Urinary bladder (tissue), 4 donors: Measurements from ENCODE around the gene LITAF. TPM values are rescaled to one million over a fixed set of nuclear protein-coding genes. Genes with fewer than 3 reads are reported as not detected.
A peak's percentile ranks its signal among the peaks of the same experiment; 100 is the strongest.
"Not testable (repeated sequence)": the region's sequence is repeated elsewhere in the genome, so short reads cannot be mapped to it uniquely, and the experiment has no call there.

Source experiments
- DNase-seq: peaks from one replicate; pipeline ENCODE4 v3.0.0-alpha.2; 2015; ENCODE audit errors: extremely low spot score
- H3K27ac ChIP-seq: one replicate; pipeline ENCODE4 v1.5.1; 2013; ENCODE audit warnings: low read depth, mild to moderate bottlenecking, moderate library complexity
- H3K36me3 ChIP-seq: one replicate; pipeline ENCODE4 v1.6.1; 2013; ENCODE audit warnings: mild to moderate bottlenecking, moderate library complexity; ENCODE audit not compliant: insufficient read depth
- H3K4me1 ChIP-seq: one replicate; pipeline ENCODE4 v1.6.1; 2013; ENCODE audit warnings: mild to moderate bottlenecking, moderate library complexity; ENCODE audit not compliant: insufficient read depth
- H3K4me3 ChIP-seq: one replicate; pipeline ENCODE4 v1.5.1; 2013; ENCODE audit warnings: low read depth, low read length
- WGBS: extraction: QIAGEN DNeasy Blood & Tissue Kit; methylation state at CpG from one replicate; pipeline ENCODE4 v1.1.7; 2013; 5-methylcytosine and 5-hydroxymethylcytosine counted together
- polyA plus RNA-seq: library from polyadenylated mRNA; stranded (reverse); fragments of 200-250 nt; gene quantifications from one replicate; pipeline ENCODE4 v1.2.3, GENCODE V29; 2013
- total RNA-seq: library from RNA; depleted of rRNA; stranded (reverse); fragments of >200 nt; gene quantifications from one replicate; pipeline ENCODE4 v1.2.3, GENCODE V29; 2014
- donor health status: healthy with polysubstance abuse.
- donor health status: healthy.

LITAF gene
- total and polyA plus RNA-seq, 2 donors = 69.7 to 120 TPM

DNA sequence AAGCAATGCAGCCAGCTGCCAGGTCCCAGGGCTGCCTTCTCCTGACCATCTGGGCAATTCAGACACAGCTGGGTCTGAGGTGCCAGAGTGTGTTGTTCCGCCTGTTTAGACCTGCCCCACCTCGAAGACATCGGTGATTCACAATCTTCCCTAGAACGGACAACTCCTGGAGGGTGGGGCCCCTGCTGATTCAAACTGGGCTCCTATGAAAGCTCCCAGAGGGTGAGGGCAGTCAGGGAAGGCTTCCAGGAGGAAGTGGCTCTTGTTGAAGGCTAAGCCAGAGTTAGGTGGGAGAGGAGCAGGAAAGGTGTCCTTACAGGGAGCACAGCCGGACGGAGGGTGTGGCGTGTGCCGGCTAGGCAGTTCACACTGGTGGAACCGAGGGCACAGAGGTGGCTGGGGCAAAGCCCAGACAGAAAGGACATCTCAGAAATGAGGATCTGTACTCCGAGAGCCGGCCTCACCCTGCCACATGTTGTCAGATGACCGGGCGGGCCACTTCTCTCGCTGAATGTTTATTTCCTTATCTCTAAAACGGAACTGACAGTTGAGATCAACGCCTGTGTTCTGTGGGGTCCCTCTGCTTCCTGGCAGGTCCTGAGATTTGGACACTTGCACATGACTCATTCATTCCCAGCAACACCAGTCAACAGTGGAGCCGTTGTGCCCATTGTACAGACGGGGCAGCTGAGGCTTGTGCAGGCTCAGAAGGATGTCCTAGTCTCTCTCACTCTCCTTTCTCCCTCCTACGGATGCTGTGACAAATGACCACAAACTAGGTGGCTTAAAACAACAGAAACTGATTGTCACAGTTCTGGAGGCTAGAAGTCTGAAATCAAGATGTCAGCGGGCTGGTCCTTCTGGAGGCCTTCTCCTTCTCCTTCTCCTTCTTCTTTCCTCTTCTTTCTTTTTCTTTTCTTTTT is 26.9 kb upstream of the LITAF start:
- Histone ChIP-seq H3K27ac (no peak overlapping the region), H3K36me3 (no peaks in the 10 kb centered on the region), H3K4me3 (no peak overlapping the region), H3K4me1 (no peaks in the 10 kb centered on the region)
- 55% methylated on average over 20 of the region's 20 CpGs for WGBS
- no peak for DNase-seq

- Histone ChIP-seq H3K27ac (peak overlapping the region; percentile 45), H3K36me3 (no peaks in the 10 kb centered on the region), H3K4me3 (no peak overlapping the region), H3K4me1 (no peaks in the 10 kb centered on the region)
- WGBS = 72% methylated on average over 5 of the region's 5 CpGs
- no peak for DNase-seq
These were observed 25.9 kb upstream of the LITAF start for GRCh38 chr16:11612665-11613025.

- Histone ChIP-seq H3K27ac (peak overlapping the region; percentile 45), H3K4me3 (no peak overlapping the region), H3K36me3 (no peaks in the 10 kb centered on the region), H3K4me1 (no peaks in the 10 kb centered on the region)
- no peak for DNase-seq
- WGBS = 80% methylated on average over 23 of the region's 23 CpGs
These were observed 25.3 kb upstream of the LITAF start for GRCh38 chr16:11611871-11612664.

GRCh38 chr16:11610580-11610979 is 23.9 kb upstream of the LITAF start:
- no peaks in the 10 kb centered on the region for H3K4me1 ChIP-seq
- DNase-seq = no peak
- 73% methylated on average over 6 of the region's 6 CpGs for WGBS
- H3K36me3 ChIP-seq = no peaks in the 10 kb centered on the region
- H3K27ac ChIP-seq = no peak overlapping the region
- H3K4me3 ChIP-seq = no peak overlapping the region

- Histone ChIP-seq H3K27ac (no peak overlapping the region), H3K4me3 (no peak overlapping the region), H3K36me3 (no peaks in the 10 kb centered on the region), H3K4me1 (no peaks in the 10 kb centered on the region)
- no peak for DNase-seq
- 39% methylated on average over 9 of the region's 9 CpGs for WGBS
These were observed 23.4 kb upstream of the LITAF start for GRCh38 chr16:11610121-11610505.

GRCh38 chr16:11609474-11610120 is 22.9 kb upstream of the LITAF start:
- 78% methylated on average over 14 of the region's 14 CpGs for WGBS
- H3K4me1 ChIP-seq = no peaks in the 10 kb centered on the region
- DNase-seq = no peak
- no peak overlapping the region for H3K27ac ChIP-seq
- H3K36me3 ChIP-seq = no peaks in the 10 kb centered on the region
- H3K4me3 ChIP-seq = no peak overlapping the region

- no peak for DNase-seq
- Histone ChIP-seq H3K36me3 (no peaks in the 10 kb centered on the region), H3K27ac (no peak overlapping the region), H3K4me3 (no peak overlapping the region), H3K4me1 (no peaks in the 10 kb centered on the region)
- WGBS = 95% methylated on average over 5 of the region's 5 CpGs
These were observed 19.2 kb upstream of the LITAF start for GRCh38 chr16:11605891-11606290.

DNA sequence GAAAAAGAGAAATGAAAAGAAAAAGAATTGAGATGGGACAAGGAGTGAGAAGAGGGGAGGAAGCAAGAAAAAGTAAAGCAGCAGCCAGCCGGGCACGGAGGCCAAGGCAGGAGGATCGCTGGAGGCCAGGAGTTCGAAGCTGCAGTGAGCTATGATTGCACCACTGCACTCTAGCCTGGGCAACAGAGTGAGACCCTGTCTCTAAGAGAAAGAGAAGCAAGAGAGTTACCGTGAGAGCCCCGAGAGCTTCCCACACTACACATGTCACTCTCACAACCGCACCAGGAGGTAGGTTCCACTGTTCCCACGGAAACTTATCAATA is 18.8 kb upstream of the LITAF start:
- 92% methylated on average over 8 of the region's 8 CpGs for WGBS
- no peaks in the 10 kb centered on the region for H3K36me3 ChIP-seq
- no peaks in the 10 kb centered on the region for H3K4me1 ChIP-seq
- no peak overlapping the region for H3K4me3 ChIP-seq
- DNase-seq = no peak
- no peak overlapping the region for H3K27ac ChIP-seq

- whole genome bisulfite sequencing = 60% methylated on average over 21 of the region's 21 CpGs
- Histone ChIP-seq H3K4me1 (no peaks in the 10 kb centered on the region), H3K4me3 (no peak overlapping the region), H3K36me3 (no peaks in the 10 kb centered on the region), H3K27ac (peak overlapping the region; percentile 53)
- no peak for DNase-seq
These were observed 18.3 kb upstream of the LITAF start for GRCh38 chr16:11604783-11605563.

GRCh38 chr16:11604296-11604695 is 17.6 kb upstream of the LITAF start:
- H3K27ac ChIP-seq, H3K36me3 ChIP-seq, DNase-seq, H3K4me3 ChIP-seq, H3K4me1 ChIP-seq: not testable (repeated sequence)
- whole genome bisulfite sequencing = 90% methylated on average over 4 of the region's 4 CpGs

DNA sequence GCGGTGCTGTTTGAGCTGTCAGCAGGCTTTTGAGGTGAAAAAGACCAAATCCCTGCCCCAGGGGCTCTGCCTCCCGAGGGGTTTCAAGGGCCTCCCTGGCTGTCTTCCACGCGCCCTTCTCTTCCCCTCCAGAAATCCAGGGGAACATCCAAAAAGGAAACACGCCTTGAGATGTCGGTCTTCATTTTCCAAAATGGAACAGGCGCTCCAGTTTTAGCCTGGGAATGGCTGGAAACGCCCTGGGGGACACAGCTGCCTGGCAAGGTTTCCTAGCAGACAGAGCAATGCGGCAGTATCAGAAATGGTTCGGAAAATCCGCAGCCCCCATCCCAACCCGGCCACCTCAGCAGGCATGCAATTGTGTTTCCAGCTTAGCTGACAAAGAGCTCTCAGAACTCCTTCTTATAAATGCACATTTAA is 16.6 kb upstream of the LITAF start:
- Histone ChIP-seq H3K4me3 (no peak overlapping the region), H3K36me3 (no peaks in the 10 kb centered on the region), H3K4me1 (no peaks in the 10 kb centered on the region), H3K27ac (no peak overlapping the region)
- DNase-seq = no peak
- WGBS = 24% methylated on average over 12 of the region's 12 CpGs

GRCh38 chr16:11602321-11602720 is 15.6 kb upstream of the LITAF start:
- Histone ChIP-seq H3K4me3 (no peak overlapping the region), H3K36me3 (no peaks in the 10 kb centered on the region), H3K4me1 (no peaks in the 10 kb centered on the region), H3K27ac (no peak overlapping the region)
- WGBS = 84% methylated on average over 7 of the region's 7 CpGs
- no peak for DNase-seq

DNA sequence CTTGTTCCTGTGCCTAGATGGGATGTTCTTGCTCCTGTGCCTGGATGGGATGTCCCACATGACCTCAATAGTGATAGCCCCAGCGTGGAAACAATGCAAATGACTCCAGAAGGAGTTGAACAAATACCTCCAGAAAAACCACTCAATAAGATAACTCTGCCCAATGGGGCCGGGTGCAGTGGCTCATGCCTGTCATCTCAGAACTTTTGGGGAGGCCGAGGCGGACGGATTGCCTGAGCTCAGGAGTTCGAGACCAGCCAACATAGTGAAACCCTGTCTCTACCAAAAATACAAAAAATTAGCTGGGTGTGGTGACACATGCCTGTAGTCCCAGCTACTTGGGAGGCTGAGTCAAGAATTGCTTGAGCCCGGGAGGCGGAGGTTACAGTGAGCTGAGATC is 15.2 kb upstream of the LITAF start:
- Histone ChIP-seq H3K27ac (no peak overlapping the region), H3K4me3 (no peak overlapping the region), H3K4me1 (no peaks in the 10 kb centered on the region), H3K36me3 (no peaks in the 10 kb centered on the region)
- WGBS = 96% methylated on average over 8 of the region's 8 CpGs
- no peak for DNase-seq
